Effector memory CD4-positive, alpha-beta T cell (primary cell): Measurements from ENCODE around the gene IRF8.

ENCODE experiments used
- DNase-seq, 3 donors: peaks; one replicate each; pipeline ENCODE4 v3.0.0-alpha.2; 2020
- H3K27ac ChIP-seq: 2 replicates; pipeline ENCODE4 v1.7.0; 2013; ENCODE audit warnings: mild to moderate bottlenecking, low read length, moderate library complexity; ENCODE audit not compliant: insufficient read depth, poor library complexity, severe bottlenecking
- H3K27me3 ChIP-seq: replicated peaks from 2 replicates; pipeline ENCODE4 v1.7.0; 2013; ENCODE audit warnings: mild to moderate bottlenecking, low read length; ENCODE audit not compliant: insufficient read depth, control insufficient read depth, poor library complexity, severe bottlenecking
- H3K36me3 ChIP-seq: 2 replicates; pipeline ENCODE4 v1.7.0; 2013; ENCODE audit warnings: mild to moderate bottlenecking, low read length, moderate library complexity; ENCODE audit not compliant: control insufficient read depth, insufficient read depth
- H3K4me1 ChIP-seq: 2 replicates; pipeline ENCODE4 v1.7.0; 2013; ENCODE audit warnings: low read length, mild to moderate bottlenecking; ENCODE audit not compliant: control insufficient read depth, insufficient read depth, poor library complexity, severe bottlenecking
- H3K4me3 ChIP-seq: 2 replicates; pipeline ENCODE4 v1.7.0; 2013; ENCODE audit warnings: low read length, low read depth, mild to moderate bottlenecking; ENCODE audit not compliant: insufficient read depth, poor library complexity, severe bottlenecking
- H3K9me3 ChIP-seq: 2 replicates; pipeline ENCODE4 v1.7.0; 2013; ENCODE audit warnings: mild to moderate bottlenecking, low read length, moderate library complexity; ENCODE audit not compliant: control insufficient read depth

The IRF8 gene

GRCh38 chr16:85891776-85892166 lies 7.2 kb upstream of the IRF8 start:
- no peak for DNase-seq

GRCh38 chr16:85892760-85893159 lies 6.2 kb upstream of the IRF8 start:
- Histone ChIP-seq H3K4me1 (no peaks in the 10 kb centered on the region), H3K9me3 (no peaks in the 10 kb centered on the region), H3K27ac (no peak overlapping the region), H3K27me3 (no peaks in the 10 kb centered on the region), H3K36me3 (no peaks in the 10 kb centered on the region), H3K4me3 (no peak overlapping the region)
- DNase-seq: no peak

More at GRCh38 chr16:85891776-85892166, 7.2 kb upstream of the IRF8 start:
- Histone ChIP-seq H3K27me3 (no peaks in the 10 kb centered on the region), H3K9me3 (no peaks in the 10 kb centered on the region), H3K4me3 (no peak overlapping the region), H3K27ac (no peak overlapping the region), H3K4me1 (no peaks in the 10 kb centered on the region), H3K36me3 (no peaks in the 10 kb centered on the region)

- H3K27me3 ChIP-seq: peaks cover 12% of the 10 kb centered on the region
Measured at GRCh38 chr16:85894266-85894665, 4.7 kb upstream of the IRF8 start.

GRCh38 chr16:85897382-85897781 lies 1.6 kb upstream of the IRF8 start:
- H3K4me1 ChIP-seq: peaks cover 15% of the 10 kb centered on the region
- H3K27me3 ChIP-seq: peaks cover 22% of the 10 kb centered on the region
- no peak overlapping the region for H3K4me3 ChIP-seq
- no peaks in the 10 kb centered on the region for H3K9me3 ChIP-seq
- H3K27ac ChIP-seq: no peak overlapping the region
- no peaks in the 10 kb centered on the region for H3K36me3 ChIP-seq
- no peak for DNase-seq

More at GRCh38 chr16:85894266-85894665, 4.7 kb upstream of the IRF8 start:
- H3K27ac ChIP-seq: no peak overlapping the region
- DNase-seq: no peak
- peaks cover 7% of the 10 kb centered on the region for H3K4me1 ChIP-seq
- no peak overlapping the region for H3K4me3 ChIP-seq
- no peaks in the 10 kb centered on the region for H3K36me3 ChIP-seq
- no peaks in the 10 kb centered on the region for H3K9me3 ChIP-seq

GRCh38 chr16:85899444-85899843 lies 482 bp downstream of the IRF8 start:
- Histone ChIP-seq H3K36me3 (no peaks in the 10 kb centered on the region), H3K4me1 (peaks cover 17% of the 10 kb centered on the region), H3K4me3 (peak overlapping the region; percentile 61), H3K27me3 (peaks cover 22% of the 10 kb centered on the region), H3K27ac (no peak overlapping the region), H3K9me3 (no peaks in the 10 kb centered on the region)
- no peak for DNase-seq

GRCh38 chr16:85900027-85900792 lies 1.2 kb downstream of the IRF8 start:
- no peak overlapping the region for H3K4me3 ChIP-seq
- H3K27me3 ChIP-seq: peaks cover 22% of the 10 kb centered on the region
- H3K27ac ChIP-seq: no peak overlapping the region
- H3K9me3 ChIP-seq: no peaks in the 10 kb centered on the region
- no peak for DNase-seq
- peaks cover 17% of the 10 kb centered on the region for H3K4me1 ChIP-seq
- no peaks in the 10 kb centered on the region for H3K36me3 ChIP-seq

- Histone ChIP-seq H3K9me3 (no peaks in the 10 kb centered on the region), H3K4me3 (no peak overlapping the region), H3K4me1 (peaks cover 17% of the 10 kb centered on the region), H3K36me3 (no peaks in the 10 kb centered on the region), H3K27me3 (peaks cover 22% of the 10 kb centered on the region), H3K27ac (no peak overlapping the region)
- no peak for DNase-seq
Measured at GRCh38 chr16:85901110-85901509, 2.1 kb downstream of the IRF8 start.

GRCh38 chr16:85901773-85902365 lies 2.9 kb downstream of the IRF8 start:
- H3K4me1 ChIP-seq: peaks cover 17% of the 10 kb centered on the region
- H3K27ac ChIP-seq: no peak overlapping the region
- H3K27me3 ChIP-seq: peaks cover 22% of the 10 kb centered on the region
- H3K4me3 ChIP-seq: no peak overlapping the region
- DNase-seq: no peak
- H3K9me3 ChIP-seq: no peaks in the 10 kb centered on the region
- no peaks in the 10 kb centered on the region for H3K36me3 ChIP-seq

- H3K27ac ChIP-seq: no peak overlapping the region
- peak overlapping the region; percentile 32 for H3K4me3 ChIP-seq
- H3K36me3 ChIP-seq: no peaks in the 10 kb centered on the region
- peaks cover 22% of the 10 kb centered on the region for H3K27me3 ChIP-seq
- no peaks in the 10 kb centered on the region for H3K9me3 ChIP-seq
- DNase-seq: peak; percentile 17 to 29 (median 17)
- peaks cover 17% of the 10 kb centered on the region for H3K4me1 ChIP-seq
Measured at GRCh38 chr16:85902366-85903155, 3.6 kb downstream of the IRF8 start.

- Histone ChIP-seq H3K4me1 (peaks cover 15% of the 10 kb centered on the region), H3K9me3 (no peaks in the 10 kb centered on the region), H3K4me3 (no peak overlapping the region), H3K36me3 (no peaks in the 10 kb centered on the region), H3K27ac (no peak overlapping the region), H3K27me3 (peaks cover 17% of the 10 kb centered on the region)
- DNase-seq: no peak
Measured at GRCh38 chr16:85903559-85903958, 4.6 kb downstream of the IRF8 start.
